ENCODE results near the gene RAD9A.

RAD9A gene

GRCh38 chr11:67442504-67443404 is 51.0 kb downstream of the RAD9A start:
- DNase-seq: no peak

DNA sequence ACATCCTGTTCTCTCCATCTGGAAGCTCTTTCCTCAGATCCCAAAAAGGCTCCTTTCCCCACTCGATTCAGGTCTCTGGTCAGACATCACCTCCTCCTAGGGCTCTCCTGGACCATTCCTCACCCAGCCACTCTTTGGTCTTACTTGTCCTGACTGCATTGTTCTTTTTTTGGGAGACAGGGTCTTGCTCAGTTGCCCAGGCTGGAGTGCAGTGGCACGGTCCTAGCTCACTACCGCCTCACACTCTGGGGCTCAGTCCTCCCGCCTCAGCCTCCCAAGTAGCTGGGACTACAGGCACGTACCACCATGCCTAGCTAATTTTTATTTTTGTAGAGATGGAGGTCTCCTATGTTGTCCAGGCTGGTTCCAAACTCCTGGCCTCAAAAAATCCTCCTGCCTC is 53.7 kb downstream of the RAD9A start:
- DNase-seq: no peak
